SK-N-SH (cell line): ENCODE measurements around the gene SAE1. TPM values are rescaled to one million over a fixed set of nuclear protein-coding genes. Genes with fewer than 3 reads are reported as not detected.

Experiments
- CTCF ChIA-PET: fragments of 300-600, 350-600 bp; formaldehyde crosslinking; extraction: SDS; loops from one replicate; lab custom pipeline; 2021; lab: Yijun Ruan, JAX
- POLR2A ChIA-PET: fragments of 350-600 bp; sonication (Branson Sonifier 250); formaldehyde crosslinking; extraction: SDS; loops from one replicate; lab custom pipeline; 2020; ENCODE audit warnings: antibody characterized with exemption, inconsistent platforms; lab: Yijun Ruan, JAX
- DNase-seq: peaks from one replicate; pipeline ENCODE4 v3.0.0; 2012
- H2AFZ ChIP-seq: fragments of 200-600 bp; sonication (generic); 2 replicates; pipeline ENCODE4 v1.8.1; 2016; ENCODE audit warnings: antibody characterized with exemption, mild to moderate bottlenecking, low read depth
- H3F3A ChIP-seq: fragments of 200-600 bp; sonication (generic); replicated peaks from 2 replicates; pipeline ENCODE3; 2016; ENCODE audit warnings: antibody characterized with exemption, mild to moderate bottlenecking; ENCODE audit not compliant: insufficient read depth
- H3K27ac ChIP-seq, 2 experiments: fragments of 200-500 bp in 1 of 2; fragments of 200-600 bp in 1 of 2; sonication (Bioruptor generic) in 1 of 2; sonication (generic), shearing (Covaris generic) in 1 of 2; 2 replicates each; pipeline versions ENCODE4 v1.5.1 to v1.6.1; 2014 to 2016; ENCODE audit warnings: low read depth in 2 of 2, inconsistent platforms in 1 of 2, low read length in 1 of 2, mild to moderate bottlenecking in 1 of 2, mixed read lengths in 1 of 2
- H3K27me3 ChIP-seq: fragments of 200-600 bp; sonication (generic), shearing (Covaris generic); 2 replicates; pipeline ENCODE4 v1.6.1; 2016; ENCODE audit warnings: mixed run types; ENCODE audit not compliant: insufficient read depth
- H3K36me3 ChIP-seq, 2 experiments: fragments of 200-500 bp in 1 of 2; fragments of 200-600 bp in 1 of 2; sonication (Bioruptor generic) in 1 of 2; sonication (generic) in 1 of 2; replicated peaks in 1 of 2; 2 replicates each; pipeline versions ENCODE3 to v1.5.1; 2014 to 2016; ENCODE audit warnings: low read length in 1 of 2, mild to moderate bottlenecking in 1 of 2; ENCODE audit not compliant: insufficient read depth in 2 of 2, control insufficient read depth in 1 of 2
- H3K4me1 ChIP-seq, 2 experiments: fragments of 200-500 bp in 1 of 2; fragments of 200-600 bp in 1 of 2; sonication (Bioruptor generic) in 1 of 2; sonication (generic), shearing (Covaris generic) in 1 of 2; 2 replicates each; pipeline versions ENCODE4 v1.5.1 to v1.6.1; 2014 to 2016; ENCODE audit warnings: low read depth in 1 of 2, low read length in 1 of 2, mixed run types in 1 of 2; ENCODE audit not compliant: insufficient read depth in 2 of 2, control insufficient read depth in 1 of 2
- H3K4me2 ChIP-seq: fragments of 200-600 bp; sonication (generic), shearing (Covaris generic); 2 replicates; pipeline ENCODE4 v1.6.1; 2017; ENCODE audit warnings: mixed run types
- H3K4me3 ChIP-seq, 2 experiments: fragments of 200-500 bp in 1 of 2; fragments of 200-600 bp in 1 of 2; sonication (Bioruptor generic) in 1 of 2; sonication (generic), shearing (Covaris generic) in 1 of 2; 2 replicates each; pipeline versions ENCODE4 v1.5.1 to v1.8.1; 2014 to 2016; ENCODE audit warnings: low read depth in 2 of 2, inconsistent platforms in 1 of 2, low read length in 1 of 2, mild to moderate bottlenecking in 1 of 2, mixed read lengths in 1 of 2, moderate library complexity in 1 of 2
- H3K79me2 ChIP-seq: fragments of 200-600 bp; sonication (generic); 2 replicates; pipeline ENCODE4 v1.8.1; 2017; ENCODE audit warnings: mild to moderate bottlenecking; ENCODE audit not compliant: insufficient read depth
- H3K9ac ChIP-seq: fragments of 200-600 bp; sonication (generic); 2 replicates; pipeline ENCODE4 v1.6.1; 2017; ENCODE audit warnings: mixed run types
- H3K9me2 ChIP-seq: fragments of 200-600 bp; sonication (generic); 2 replicates; pipeline ENCODE4 v1.6.1; 2017; ENCODE audit warnings: mixed run types
- H3K9me3 ChIP-seq: fragments of 200-600 bp; sonication (generic); 2 replicates; pipeline ENCODE4 v1.6.1; 2017; ENCODE audit warnings: mixed run types, mild to moderate bottlenecking, moderate library complexity
- H4K20me1 ChIP-seq: fragments of 200-600 bp; sonication (generic); 2 replicates; pipeline ENCODE4 v1.6.1; 2017; ENCODE audit warnings: mild to moderate bottlenecking, mixed run types; ENCODE audit not compliant: insufficient read depth
- CHD2 ChIP-seq: fragments of 150-350 bp; IDR thresholded peaks from 2 replicates; pipeline ENCODE4 v1.6.1; 2018; ENCODE audit warnings: low read length; ENCODE audit not compliant: partially characterized antibody
- ELF1 ChIP-seq: IDR thresholded peaks from 2 replicates; pipeline ENCODE4 v1.4.0; 2012
- EZH2phosphoT487 ChIP-seq: fragments of 200-600 bp; sonication (generic); IDR thresholded peaks from 2 replicates; pipeline ENCODE4 v1.6.1; 2017; ENCODE audit warnings: low read depth, mixed run types, mild to moderate bottlenecking, antibody characterized with exemption, moderate library complexity, borderline replicate concordance
- FOSL2 ChIP-seq: IDR thresholded peaks from 2 replicates; pipeline ENCODE4 v1.4.0; 2012; ENCODE audit warnings: low read depth, mild to moderate bottlenecking, moderate library complexity, borderline replicate concordance
- FOXJ3 ChIP-seq: sonication (generic); formaldehyde crosslinking; IDR thresholded peaks from 2 replicates; pipeline ENCODE4 v1.5.1; 2020; ENCODE audit warnings: mild to moderate bottlenecking, missing genetic modification reagents
- FOXM1 ChIP-seq: IDR thresholded peaks from 2 replicates; pipeline ENCODE4 v1.4.0; 2012; ENCODE audit warnings: low read depth, mild to moderate bottlenecking
- GATA2 ChIP-seq: sonication (generic); formaldehyde crosslinking; IDR thresholded peaks from 2 replicates; pipeline ENCODE4 v1.5.0; 2020; ENCODE audit warnings: mild to moderate bottlenecking, missing genetic modification reagents
- JUND ChIP-seq: IDR thresholded peaks from 2 replicates; pipeline ENCODE4 v1.4.0; 2012
- MEF2A ChIP-seq: IDR thresholded peaks from 2 replicates; pipeline ENCODE4 v1.4.0; 2012; ENCODE audit warnings: low read depth, borderline replicate concordance
- MXI1 ChIP-seq: IDR thresholded peaks from 2 replicates; pipeline ENCODE4 v1.6.1; 2012; ENCODE audit warnings: mild to moderate bottlenecking, low read depth, low read length, improper control_type of control experiment
- NFIC ChIP-seq: IDR thresholded peaks from 2 replicates; pipeline ENCODE4 v1.4.0; 2012; ENCODE audit warnings: borderline replicate concordance
- NRF1 ChIP-seq: IDR thresholded peaks from 2 replicates; pipeline ENCODE4 v1.6.1; 2012; ENCODE audit warnings: low read depth, mild to moderate bottlenecking, low read length
- POLR2AphosphoS5 ChIP-seq: IDR thresholded peaks from 2 replicates; pipeline ENCODE4 v1.6.1; 2012; ENCODE audit warnings: low read depth, low read length
- RFX5 ChIP-seq: IDR thresholded peaks from 2 replicates; pipeline ENCODE4 v1.6.1; 2012; ENCODE audit warnings: mild to moderate bottlenecking, improper control_type of control experiment, low read length
- SIN3A ChIP-seq: IDR thresholded peaks from 2 replicates; pipeline ENCODE4 v1.6.1; 2012; ENCODE audit warnings: low read depth, mild to moderate bottlenecking, low read length, moderate library complexity, borderline replicate concordance
- SMC3 ChIP-seq: IDR thresholded peaks from 2 replicates; pipeline ENCODE4 v1.6.1; 2012; ENCODE audit warnings: low read depth, low read length, improper control_type of control experiment
- TAF1 ChIP-seq: IDR thresholded peaks from 2 replicates; pipeline ENCODE4 v1.6.1; 2012; ENCODE audit warnings: low read depth, mild to moderate bottlenecking, low read length, moderate library complexity, borderline replicate concordance
- TCF12 ChIP-seq: IDR thresholded peaks from 2 replicates; pipeline ENCODE4 v1.4.0; 2012
- TEAD4 ChIP-seq: IDR thresholded peaks from 2 replicates; pipeline ENCODE4 v1.4.0; 2012; ENCODE audit warnings: mild to moderate bottlenecking, borderline replicate concordance; ENCODE audit not compliant: insufficient read depth
- YY1 ChIP-seq: IDR thresholded peaks from 2 replicates; pipeline ENCODE4 v1.4.0; 2012; ENCODE audit warnings: low read depth, mild to moderate bottlenecking
- WGBS: methylation state at CpG from one replicate; pipeline ENCODE4 v1.1.6; 2017; ENCODE audit warnings: low lambda C conversion rate; 5-methylcytosine and 5-hydroxymethylcytosine counted together
- polyA plus RNA-seq, 3 experiments: library from polyadenylated mRNA; depleted of rRNA; stranded (reverse); fragments of >200 nt; gene quantifications; 2 replicates each; pipeline ENCODE4 v1.2.3, GENCODE V29; 2012
- TF ChIP-seq, protein P1 (sequence below): IDR thresholded peaks from 2 replicates; pipeline ENCODE4 v1.4.0; 2012; ENCODE audit warnings: low read depth
- TF ChIP-seq, protein P2 (sequence below): fragments of 150-350 bp; IDR thresholded peaks from 2 replicates; pipeline ENCODE4 v1.6.1; 2017; ENCODE audit warnings: antibody characterized with exemption, low read length, low read depth, borderline replicate concordance

The SAE1 gene
- polyA plus RNA-seq, 1 of the 3 experiments (the other 2 are of a cell fraction): 123 TPM

DNA sequence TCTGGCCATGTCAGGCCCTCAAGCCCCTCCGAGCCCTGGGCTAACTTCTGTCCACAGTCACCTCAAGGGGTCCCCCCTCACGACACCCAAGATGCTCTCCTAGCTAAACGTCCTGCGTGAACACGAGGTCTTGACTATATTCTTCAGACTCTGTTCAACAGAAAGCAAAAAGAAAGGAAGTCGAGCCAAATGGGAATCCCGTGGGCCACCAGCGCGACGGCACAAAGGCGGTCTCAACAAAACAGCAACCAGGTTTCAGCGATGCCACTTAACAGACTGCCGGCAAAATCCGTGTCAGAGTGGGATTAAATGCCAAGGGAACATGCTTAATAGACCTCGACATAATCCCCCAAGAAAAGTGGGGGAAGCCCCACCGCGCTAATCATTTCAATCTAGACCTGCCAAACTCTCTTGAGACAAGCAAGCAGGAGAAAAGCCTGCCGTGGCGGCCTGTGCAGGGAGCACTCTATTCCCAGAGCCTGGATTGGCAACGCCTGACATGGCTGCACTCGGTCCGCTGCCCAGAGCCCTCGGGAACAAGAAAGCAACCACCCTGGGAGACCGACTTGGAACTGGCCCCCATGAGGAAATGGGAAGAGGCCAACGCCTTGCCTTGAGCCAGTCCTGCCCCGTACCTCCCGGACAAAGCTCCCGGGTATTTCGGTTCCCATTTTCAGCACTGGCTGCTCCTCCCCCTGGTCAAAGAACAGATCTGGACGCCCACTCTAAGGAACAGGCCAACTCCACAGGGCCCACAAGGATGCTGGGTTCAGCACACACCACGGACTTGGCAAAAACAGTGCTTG is 33.0 kb upstream of the SAE1 start:
- no peaks in the 10 kb centered on the region for H3K9me2 ChIP-seq
- peaks cover 78% of the 10 kb centered on the region for H4K20me1 ChIP-seq
- H3K79me2 ChIP-seq: peaks cover 95% of the 10 kb centered on the region
- H3K9ac ChIP-seq: no peak overlapping the region
- no peaks in the 10 kb centered on the region for H3K27me3 ChIP-seq
- no peaks in the 10 kb centered on the region for H3F3A ChIP-seq
- ChIA-PET POLR2A (interaction anchor here (1.0 kb wide), 1 partner anchor 16 kb away, joined by 3 read pairs; the partner anchor contains the start of gene ZC3H4), CTCF (interaction anchor here (0.5 to 2.9 kb wide), 3 partner anchors 18 to 194 kb away, joined by 3 to 15 read pairs (median 4); no protein-coding TSS in a partner anchor)
- H2AFZ ChIP-seq: no peak overlapping the region
- TF ChIP-seq, protein P1, sequence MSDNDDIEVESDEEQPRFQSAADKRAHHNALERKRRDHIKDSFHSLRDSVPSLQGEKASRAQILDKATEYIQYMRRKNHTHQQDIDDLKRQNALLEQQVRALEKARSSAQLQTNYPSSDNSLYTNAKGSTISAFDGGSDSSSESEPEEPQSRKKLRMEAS: no peak
- TF ChIP-seq SIN3A (no peak), GATA2 (CRISPR knock-in tag) (no peak), CHD2 (no peak), TCF12 (no peak), SMC3 (no peak), YY1 (no peak), ELF1 (no peak), EZH2phosphoT487 (no peak), RFX5 (no peak)
- TF ChIP-seq, protein P2, sequence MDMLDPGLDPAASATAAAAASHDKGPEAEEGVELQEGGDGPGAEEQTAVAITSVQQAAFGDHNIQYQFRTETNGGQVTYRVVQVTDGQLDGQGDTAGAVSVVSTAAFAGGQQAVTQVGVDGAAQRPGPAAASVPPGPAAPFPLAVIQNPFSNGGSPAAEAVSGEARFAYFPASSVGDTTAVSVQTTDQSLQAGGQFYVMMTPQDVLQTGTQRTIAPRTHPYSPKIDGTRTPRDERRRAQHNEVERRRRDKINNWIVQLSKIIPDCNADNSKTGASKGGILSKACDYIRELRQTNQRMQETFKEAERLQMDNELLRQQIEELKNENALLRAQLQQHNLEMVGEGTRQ: no peak
- peaks cover 17 to 19% of the 10 kb centered on the region in 2 experiments for H3K36me3 ChIP-seq
- H3K4me3 ChIP-seq: no peak overlapping the region
- 95% methylated on average over 25 of the region's 31 CpGs for WGBS
- DNase-seq: no peak
- no peak overlapping the region for H3K4me2 ChIP-seq
- H3K27ac ChIP-seq: no peak overlapping the region
- H3K9me3 ChIP-seq: no peaks in the 10 kb centered on the region
- H3K4me1 ChIP-seq: peaks cover 0 to 2% of the 10 kb centered on the region in 2 experiments; a peak in 1 of 4 replicates

DNA sequence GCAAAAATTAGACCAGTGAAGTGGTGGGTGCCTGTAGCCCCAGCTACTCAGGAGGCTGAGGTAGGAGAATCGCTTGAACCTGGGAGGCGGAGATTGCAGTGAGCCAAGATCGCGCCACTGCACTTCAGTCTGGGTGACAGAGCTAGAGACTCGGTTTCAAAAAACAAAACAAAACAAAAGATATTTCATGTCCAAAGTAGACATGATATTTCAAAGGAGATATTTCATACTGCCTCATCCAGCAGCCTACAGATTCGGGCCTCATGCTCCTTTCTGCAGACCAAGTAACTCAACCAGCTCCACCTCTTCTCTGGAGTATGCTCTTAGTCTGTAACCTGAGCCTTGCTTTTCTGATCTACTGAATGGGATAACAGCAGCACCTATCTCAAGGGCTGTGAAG is 32.0 kb upstream of the SAE1 start:
- Histone ChIP-seq H3K36me3 (peaks cover 16 to 17% of the 10 kb centered on the region in 2 experiments), H2AFZ (no peak overlapping the region), H4K20me1 (peaks cover 85% of the 10 kb centered on the region), H3F3A (peaks cover 4% of the 10 kb centered on the region), H3K4me3 (no peak overlapping the region), H3K27ac (no peak overlapping the region), H3K4me1 (peaks cover 0 to 2% of the 10 kb centered on the region in 2 experiments; a peak in 1 of 4 replicates), H3K79me2 (peaks cover 98% of the 10 kb centered on the region), H3K9me3 (no peaks in the 10 kb centered on the region), H3K9ac (no peak overlapping the region), H3K27me3 (no peaks in the 10 kb centered on the region), H3K9me2 (no peaks in the 10 kb centered on the region), H3K4me2 (no peak overlapping the region)
- DNase-seq: no peak
- WGBS: 92% methylated on average over 6 of the region's 6 CpGs
- CTCF ChIA-PET: interaction anchor here (1.0 to 1.2 kb wide), 2 partner anchors 20 to 27 kb away, joined by 3 to 4 read pairs; no protein-coding TSS in a partner anchor
- TF ChIP-seq RFX5 (no peak), MEF2A (no peak), EZH2phosphoT487 (no peak), MXI1 (no peak), FOXJ3 (CRISPR knock-in tag) (no peak), TEAD4 (no peak), TAF1 (no peak), JUND (no peak), TCF12 (no peak), NRF1 (no peak), FOXM1 (no peak), POLR2AphosphoS5 (no peak), FOSL2 (no peak), NFIC (no peak), SMC3 (no peak)
- TF ChIP-seq, protein P2: no peak
- POLR2A ChIA-PET: no interaction called here
